ENCODE data around the gene RPA4. TPM values are rescaled to one million over a fixed set of nuclear protein-coding genes. Genes with fewer than 3 reads are reported as not detected.

RPA4 gene
- 1 to 10 TPM; 1.0 to 1.5 TPM for total RNA-seq

GRCh38 chrX:96883608-96884007 is at the start of gene RPA4:
Gene RPA4 (plus strand): TSS chrX:96883908. CDS start chrX:96884311, 403 bp downstream.
- no peaks in the 10 kb centered on the region for H3K36me3 ChIP-seq
- no peak for TF ChIP-seq CTCF (IDR thresholded peaks at IDR 0.05)
- no peak within 1 kb of the TSS for H3K27ac ChIP-seq
- no peak within 1 kb of the TSS for H3K4me3 ChIP-seq
- H3K9me3 ChIP-seq, result no peaks in the 10 kb centered on the region
- H3K9ac ChIP-seq (ENCODE audit: low read depth in 2 of 2, low read length in 2 of 2), result no peak within 1 kb of the TSS
- DNase-seq, result no peak
- no peaks in the 10 kb centered on the region for H3K4me1 ChIP-seq
- no peaks in the 10 kb centered on the region for H3K27me3 ChIP-seq
- intact Hi-C loops (cut with DNase I), result no loop called here

GRCh38 chrX:96834137-96834536 is 49.6 kb upstream of the RPA4 start:
- no peak for TF ChIP-seq CTCF (IDR thresholded peaks at IDR 0.05)
- H3K27ac ChIP-seq, result no peak overlapping the region
- DNase-seq, result no peak

GRCh38 chrX:96835660-96836289 is 47.9 kb upstream of the RPA4 start:
- no peak for DNase-seq
- Histone ChIP-seq H3K9me3 (no peaks in the 10 kb centered on the region), H3K9ac (ENCODE audit: low read depth in 2 of 2, low read length in 2 of 2) (no peak overlapping the region), H3K27me3 (no peaks in the 10 kb centered on the region), H3K4me3 (no peak overlapping the region), H3K36me3 (no peaks in the 10 kb centered on the region), H3K27ac (no peak overlapping the region), H3K4me1 (no peaks in the 10 kb centered on the region)
- intact Hi-C loops (cut with DNase I), result no loop called here
- no peak for TF ChIP-seq CTCF (IDR thresholded peaks at IDR 0.05)

More at GRCh38 chrX:96834137-96834536, 49.6 kb upstream of the RPA4 start:
- no peak overlapping the region for H3K4me3 ChIP-seq
- intact Hi-C loops (cut with DNase I), result no loop called here
- no peak overlapping the region for H3K9ac ChIP-seq (ENCODE audit: low read depth in 2 of 2, low read length in 2 of 2)
- H3K27me3 ChIP-seq, result no peaks in the 10 kb centered on the region
- no peaks in the 10 kb centered on the region for H3K4me1 ChIP-seq
- no peaks in the 10 kb centered on the region for H3K9me3 ChIP-seq
- no peaks in the 10 kb centered on the region for H3K36me3 ChIP-seq

GRCh38 chrX:96837808-96838207 is 45.9 kb upstream of the RPA4 start:
- DNase-seq, result no peak
- Histone ChIP-seq H3K4me1 (no peaks in the 10 kb centered on the region), H3K9me3 (no peaks in the 10 kb centered on the region), H3K27me3 (no peaks in the 10 kb centered on the region), H3K9ac (ENCODE audit: low read depth in 2 of 2, low read length in 2 of 2) (no peak overlapping the region), H3K36me3 (no peaks in the 10 kb centered on the region), H3K27ac (no peak overlapping the region), H3K4me3 (no peak overlapping the region)
- intact Hi-C loops (cut with DNase I), result no loop called here
- TF ChIP-seq CTCF (IDR thresholded peaks at IDR 0.05), result no peak

- Histone ChIP-seq H3K9ac (ENCODE audit: low read depth in 2 of 2, low read length in 2 of 2) (no peak overlapping the region), H3K36me3 (no peaks in the 10 kb centered on the region), H3K9me3 (no peaks in the 10 kb centered on the region), H3K4me3 (no peak overlapping the region), H3K27me3 (no peaks in the 10 kb centered on the region), H3K27ac (no peak overlapping the region), H3K4me1 (no peaks in the 10 kb centered on the region)
- DNase-seq, result no peak
- intact Hi-C loops (cut with DNase I), result no loop called here
- no peak for TF ChIP-seq CTCF (IDR thresholded peaks at IDR 0.05)
Observed at GRCh38 chrX:96838537-96838936, 45.2 kb upstream of the RPA4 start.

Measured in colonic mucosa (tissue), 4 donors.